ENCODE data around the gene SSBP3. TPM values are rescaled to one million over a fixed set of nuclear protein-coding genes. Genes with fewer than 3 reads are reported as not detected.

The SSBP3 gene
- total and polyA plus RNA-seq, 2 of the 13 experiments (the other 11 are each of a cell fraction or from before 2014, with no cell fraction given), result 8.5 to 17.6 TPM

DNA sequence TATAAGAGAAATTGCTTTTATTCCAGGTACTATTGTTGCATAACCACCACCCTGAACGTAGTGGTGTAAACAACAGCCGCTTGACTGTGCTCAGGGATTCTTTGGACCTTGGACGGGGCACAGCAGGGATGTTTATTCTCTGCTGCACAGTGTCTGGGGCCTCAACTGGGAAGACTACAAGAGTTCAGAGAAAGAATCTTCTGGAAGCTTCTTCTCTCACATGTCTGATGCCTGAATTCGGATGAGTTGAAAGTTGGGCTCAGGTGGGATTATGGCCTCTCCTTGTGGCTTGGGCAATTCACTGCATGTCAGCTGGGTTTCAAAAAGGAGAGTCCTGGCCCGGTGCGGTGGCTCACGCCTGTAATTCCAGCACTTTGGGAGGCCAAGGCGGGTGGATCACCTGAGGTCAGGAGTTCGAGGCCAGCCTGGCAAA, 19.0 kb upstream of the SSBP3 start (continued):
- no peak for TF ChIP-seq ZSCAN31 (CRISPR knock-in tag; IDR thresholded peaks at IDR 0.05; ENCODE audit: low read depth)
- TF ChIP-seq ZNF883 (CRISPR knock-in tag; IDR thresholded peaks at IDR 0.05; ENCODE audit: not compliant biosample characterization), result no peak
- no peak for TF ChIP-seq TCF7 (IDR thresholded peaks at IDR 0.05; ENCODE audit: low read depth)
- TF ChIP-seq SMARCC2 (IDR thresholded peaks at IDR 0.05), result no peak
- TF ChIP-seq ATF7 (IDR thresholded peaks at IDR 0.05), result no peak
- TF ChIP-seq ATF7 (CRISPR knock-in tag; IDR thresholded peaks at IDR 0.05), result no peak
- no peak for TF ChIP-seq PHF5A (CRISPR knock-in tag; IDR thresholded peaks at IDR 0.05; ENCODE audit: low read depth, unreplicated experiment)
- no peak for TF ChIP-seq THYN1 (CRISPR knock-in tag; IDR thresholded peaks at IDR 0.05; ENCODE audit: borderline replicate concordance, low read depth)
- no peak for TF ChIP-seq ZSCAN9 (CRISPR knock-in tag; IDR thresholded peaks at IDR 0.05; ENCODE audit: borderline replicate concordance)
- TF ChIP-seq FOXO1 (CRISPR knock-in tag; IDR thresholded peaks at IDR 0.05), result peak; percentile 86; the same call in 1 of the 2 replicates
- TF ChIP-seq ZNF572 (CRISPR knock-in tag; IDR thresholded peaks at IDR 0.05), result no peak
- TF ChIP-seq, protein P1, sequence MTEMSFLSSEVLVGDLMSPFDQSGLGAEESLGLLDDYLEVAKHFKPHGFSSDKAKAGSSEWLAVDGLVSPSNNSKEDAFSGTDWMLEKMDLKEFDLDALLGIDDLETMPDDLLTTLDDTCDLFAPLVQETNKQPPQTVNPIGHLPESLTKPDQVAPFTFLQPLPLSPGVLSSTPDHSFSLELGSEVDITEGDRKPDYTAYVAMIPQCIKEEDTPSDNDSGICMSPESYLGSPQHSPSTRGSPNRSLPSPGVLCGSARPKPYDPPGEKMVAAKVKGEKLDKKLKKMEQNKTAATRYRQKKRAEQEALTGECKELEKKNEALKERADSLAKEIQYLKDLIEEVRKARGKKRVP (CRISPR knock-in tag; IDR thresholded peaks at IDR 0.05), result no peak
- TF ChIP-seq NFYC (CRISPR knock-in tag; IDR thresholded peaks at IDR 0.05), result no peak
- peak; percentile 73 for TF ChIP-seq CEBPB (IDR thresholded peaks at IDR 0.05; ENCODE audit: borderline replicate concordance, low read depth, low read length)
- TF ChIP-seq, protein P2, sequence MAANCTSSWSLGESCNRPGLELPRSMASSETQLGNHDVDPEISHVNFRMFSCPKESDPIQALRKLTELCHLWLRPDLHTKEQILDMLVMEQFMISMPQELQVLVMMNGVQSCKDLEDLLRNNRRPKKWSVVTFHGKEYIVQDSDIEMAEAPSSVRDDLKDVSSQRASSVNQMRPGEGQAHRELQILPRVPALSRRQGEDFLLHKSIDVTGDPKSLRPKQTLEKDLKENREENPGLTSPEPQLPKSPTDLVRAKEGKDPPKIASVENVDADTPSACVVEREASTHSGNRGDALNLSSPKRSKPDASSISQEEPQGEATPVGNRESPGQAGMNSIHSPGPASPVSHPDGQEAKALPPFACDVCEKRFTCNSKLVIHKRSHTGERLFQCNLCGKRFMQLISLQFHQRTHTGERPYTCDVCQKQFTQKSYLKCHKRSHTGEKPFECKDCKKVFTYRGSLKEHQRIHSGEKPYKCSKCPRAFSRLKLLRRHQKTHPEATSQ (CRISPR knock-in tag; IDR thresholded peaks at IDR 0.05; ENCODE audit: borderline replicate concordance), result 0 out of 2 replicates have a peak, but pooled peaks have one; percentile 45
- no peak for TF ChIP-seq ZNF839 (CRISPR knock-in tag; IDR thresholded peaks at IDR 0.05; ENCODE audit: borderline replicate concordance)
- no peak for TF ChIP-seq ZNF589 (CRISPR knock-in tag; conservative IDR thresholded peaks at IDR 0.05)
- TF ChIP-seq ZNF549 (CRISPR knock-in tag; IDR thresholded peaks at IDR 0.05), result no peak
- TF ChIP-seq, protein P3, sequence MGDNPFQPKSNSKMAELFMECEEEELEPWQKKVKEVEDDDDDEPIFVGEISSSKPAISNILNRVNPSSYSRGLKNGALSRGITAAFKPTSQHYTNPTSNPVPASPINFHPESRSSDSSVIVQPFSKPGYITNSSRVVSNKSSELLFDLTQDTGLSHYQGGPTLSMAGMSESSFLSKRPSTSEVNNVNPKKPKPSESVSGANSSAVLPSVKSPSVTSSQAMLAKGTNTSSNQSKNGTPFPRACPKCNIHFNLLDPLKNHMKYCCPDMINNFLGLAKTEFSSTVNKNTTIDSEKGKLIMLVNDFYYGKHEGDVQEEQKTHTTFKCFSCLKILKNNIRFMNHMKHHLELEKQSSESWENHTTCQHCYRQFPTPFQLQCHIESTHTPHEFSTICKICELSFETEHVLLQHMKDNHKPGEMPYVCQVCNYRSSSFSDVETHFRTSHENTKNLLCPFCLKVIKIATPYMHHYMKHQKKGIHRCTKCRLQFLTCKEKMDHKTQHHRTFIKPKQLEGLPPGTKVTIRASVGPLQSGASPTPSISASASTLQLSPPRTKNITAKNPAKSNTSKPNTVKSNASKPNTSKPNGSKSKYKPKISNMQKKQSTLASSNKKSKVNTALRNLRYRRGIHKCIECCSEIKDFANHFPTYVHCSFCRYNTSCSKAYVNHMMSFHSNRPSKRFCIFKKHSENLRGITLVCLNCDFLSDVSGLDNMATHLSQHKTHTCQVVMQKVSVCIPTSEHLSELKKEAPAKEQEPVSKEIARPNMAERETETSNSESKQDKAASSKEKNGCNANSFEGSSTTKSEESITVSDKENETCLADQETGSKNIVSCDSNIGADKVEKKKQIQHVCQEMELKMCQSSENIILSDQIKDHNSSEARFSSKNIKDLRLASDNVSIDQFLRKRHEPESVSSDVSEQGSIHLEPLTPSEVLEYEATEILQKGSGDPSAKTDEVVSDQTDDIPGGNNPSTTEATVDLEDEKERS (CRISPR knock-in tag; IDR thresholded peaks at IDR 0.05), result no peak
- TF ChIP-seq ZNF614 (CRISPR knock-in tag; IDR thresholded peaks at IDR 0.05; ENCODE audit: borderline replicate concordance), result peak; percentile 44; the same call in 1 of the 2 replicates
- TF ChIP-seq, protein P4, sequence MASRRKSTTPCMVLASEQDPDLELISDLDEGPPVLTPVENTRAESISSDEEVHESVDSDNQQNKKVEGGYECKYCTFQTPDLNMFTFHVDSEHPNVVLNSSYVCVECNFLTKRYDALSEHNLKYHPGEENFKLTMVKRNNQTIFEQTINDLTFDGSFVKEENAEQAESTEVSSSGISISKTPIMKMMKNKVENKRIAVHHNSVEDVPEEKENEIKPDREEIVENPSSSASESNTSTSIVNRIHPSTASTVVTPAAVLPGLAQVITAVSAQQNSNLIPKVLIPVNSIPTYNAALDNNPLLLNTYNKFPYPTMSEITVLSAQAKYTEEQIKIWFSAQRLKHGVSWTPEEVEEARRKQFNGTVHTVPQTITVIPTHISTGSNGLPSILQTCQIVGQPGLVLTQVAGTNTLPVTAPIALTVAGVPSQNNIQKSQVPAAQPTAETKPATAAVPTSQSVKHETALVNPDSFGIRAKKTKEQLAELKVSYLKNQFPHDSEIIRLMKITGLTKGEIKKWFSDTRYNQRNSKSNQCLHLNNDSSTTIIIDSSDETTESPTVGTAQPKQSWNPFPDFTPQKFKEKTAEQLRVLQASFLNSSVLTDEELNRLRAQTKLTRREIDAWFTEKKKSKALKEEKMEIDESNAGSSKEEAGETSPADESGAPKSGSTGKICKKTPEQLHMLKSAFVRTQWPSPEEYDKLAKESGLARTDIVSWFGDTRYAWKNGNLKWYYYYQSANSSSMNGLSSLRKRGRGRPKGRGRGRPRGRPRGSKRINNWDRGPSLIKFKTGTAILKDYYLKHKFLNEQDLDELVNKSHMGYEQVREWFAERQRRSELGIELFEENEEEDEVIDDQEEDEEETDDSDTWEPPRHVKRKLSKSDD (CRISPR knock-in tag; IDR thresholded peaks at IDR 0.05; ENCODE audit: low read depth), result no peak
- TF ChIP-seq FOXP1 (IDR thresholded peaks at IDR 0.05), result no peak
- peak; percentile 87 for TF ChIP-seq FOXP1 (CRISPR knock-in tag; IDR thresholded peaks at IDR 0.05)
